Effector CD8-positive, alpha-beta T cell (primary cell): Measurements from ENCODE around the gene CRCP.
"Not testable (repeated sequence)": the region's sequence is repeated elsewhere in the genome, so short reads cannot be mapped to it uniquely, and the experiment has no call there.

ENCODE experiments used
- DNase-seq: peaks from one replicate; lab custom pipeline; 2025; lab: John Stamatoyannopoulos, UW

Gene CRCP

GRCh38 chr7:66152371-66153191, 37.9 kb downstream of the CRCP start:
- DNase-seq = no peak

- DNase-seq = no peak
Measured at GRCh38 chr7:66153691-66154090, 39.0 kb downstream of the CRCP start.

- not testable (repeated sequence) for DNase-seq
Measured at GRCh38 chr7:66156035-66156434, 41.4 kb downstream of the CRCP start.

GRCh38 chr7:66157060-66157459, 42.4 kb downstream of the CRCP start:
- DNase-seq = no peak

GRCh38 chr7:66162622-66163021, 48.0 kb downstream of the CRCP start:
- no peak for DNase-seq

- DNase-seq = no peak
Measured at GRCh38 chr7:66163186-66163610, 48.6 kb downstream of the CRCP start.

GRCh38 chr7:66164356-66164755, 49.7 kb downstream of the CRCP start:
- no peak for DNase-seq

- DNase-seq = no peak
Measured at GRCh38 chr7:66167773-66168387, 53.2 kb downstream of the CRCP start.

GRCh38 chr7:66169616-66170015, 55.0 kb downstream of the CRCP start:
- DNase-seq = no peak

- no peak for DNase-seq
Measured at GRCh38 chr7:66170309-66171231, 55.9 kb downstream of the CRCP start.

GRCh38 chr7:66172536-66173401, 58.1 kb downstream of the CRCP start:
- DNase-seq = not testable (repeated sequence)

- DNase-seq = no peak
Measured at GRCh38 chr7:66173856-66174255, 59.2 kb downstream of the CRCP start.

GRCh38 chr7:66175006-66175405, 60.4 kb downstream of the CRCP start:
- not testable (repeated sequence) for DNase-seq

- DNase-seq = no peak
Measured at GRCh38 chr7:66176914-66177313, 62.3 kb downstream of the CRCP start.

GRCh38 chr7:66178258-66178657, 63.6 kb downstream of the CRCP start:
- no peak for DNase-seq

- no peak for DNase-seq
Measured at GRCh38 chr7:66181329-66181728, 66.7 kb downstream of the CRCP start.

GRCh38 chr7:66181845-66182244, 67.2 kb downstream of the CRCP start:
- DNase-seq = no peak

GRCh38 chr7:66182920-66183319, 68.3 kb downstream of the CRCP start:
- no peak for DNase-seq

GRCh38 chr7:66183700-66184099, 69.1 kb downstream of the CRCP start:
- no peak for DNase-seq

GRCh38 chr7:66185680-66186187, 71.1 kb downstream of the CRCP start:
- no peak for DNase-seq

GRCh38 chr7:66186991-66187390, 72.3 kb downstream of the CRCP start:
- DNase-seq = no peak
